WERI-Rb-1 (cell line): Measurements from ENCODE around the gene POLR3C.
A peak's percentile ranks its signal among the peaks of the same experiment; 100 is the strongest.
"Not testable (repeated sequence)": the region's sequence is repeated elsewhere in the genome, so short reads cannot be mapped to it uniquely, and the experiment has no call there.

Source experiments
- DNase-seq: peaks from one replicate; pipeline ENCODE4 v3.0.0-alpha.2; 2020
- H3K27ac ChIP-seq: fragments of 250-450 bp; sonication (Bioruptor Pico); 2 replicates; pipeline ENCODE4 v1.5.1; 2020; ENCODE audit warnings: mild to moderate bottlenecking, moderate library complexity
- H3K27me3 ChIP-seq: fragments of 250-450 bp; sonication (Bioruptor Pico); 2 replicates; pipeline ENCODE4 v1.5.1; 2021; ENCODE audit warnings: mild to moderate bottlenecking, low read depth, moderate library complexity; ENCODE audit not compliant: insufficient read depth, severe bottlenecking
- H3K36me3 ChIP-seq: fragments of 250-450 bp; sonication (Bioruptor Pico); 2 replicates; pipeline ENCODE4 v1.5.1; 2020; ENCODE audit warnings: mild to moderate bottlenecking, moderate library complexity
- H3K4me3 ChIP-seq: 2 replicates; pipeline ENCODE4 v1.5.1; 2011; ENCODE audit warnings: low read depth, mild to moderate bottlenecking, control low read depth, low read length
- H3K9me3 ChIP-seq: fragments of 250-450 bp; sonication (Bioruptor Pico); 2 replicates; pipeline ENCODE4 v1.5.1; 2021; ENCODE audit warnings: mild to moderate bottlenecking, moderate library complexity; ENCODE audit not compliant: severe bottlenecking
- CTCF ChIP-seq: IDR thresholded peaks from 2 replicates; pipeline ENCODE4 v1.5.1; 2011; ENCODE audit warnings: low read depth, mild to moderate bottlenecking, control low read depth, inconsistent platforms, low read length

The POLR3C gene

GRCh38 chr1:145822779-145823331, 1.1 kb upstream of the POLR3C start:
- not testable (repeated sequence) for H3K9me3 ChIP-seq, H3K4me3 ChIP-seq, DNase-seq, H3K27ac ChIP-seq, H3K27me3 ChIP-seq
- H3K36me3 ChIP-seq: peaks cover 34% of the 10 kb centered on the region

- H3K27me3 ChIP-seq: no peaks in the 10 kb centered on the region
- TF ChIP-seq CTCF: no peak
- H3K9me3 ChIP-seq: no peaks in the 10 kb centered on the region
- no peak for DNase-seq
- H3K27ac ChIP-seq: peak overlapping the region; percentile 93
- peaks cover 50% of the 10 kb centered on the region for H3K36me3 ChIP-seq
- peak overlapping the region; percentile 100 for H3K4me3 ChIP-seq
Observed at GRCh38 chr1:145824499-145824842, 471 bp downstream of the POLR3C start.

GRCh38 chr1:145826030-145826429, 2.0 kb downstream of the POLR3C start:
- Histone ChIP-seq H3K4me3 (no peak overlapping the region), H3K9me3 (no peaks in the 10 kb centered on the region), H3K27ac (no peak overlapping the region; the same call in 1 of the 2 replicates), H3K36me3 (peaks cover 65% of the 10 kb centered on the region), H3K27me3 (no peaks in the 10 kb centered on the region)
- TF ChIP-seq CTCF: no peak
- DNase-seq: no peak

- H3K27me3 ChIP-seq: no peaks in the 10 kb centered on the region
- H3K27ac ChIP-seq: peak overlapping the region; percentile 60
- TF ChIP-seq CTCF: no peak
- H3K9me3 ChIP-seq: no peaks in the 10 kb centered on the region
- DNase-seq: peak; percentile 62
- H3K4me3 ChIP-seq: no peak overlapping the region
- H3K36me3 ChIP-seq: peaks cover 85% of the 10 kb centered on the region
Observed at GRCh38 chr1:145827966-145828365, 4.0 kb downstream of the POLR3C start.

GRCh38 chr1:145828367-145829026, 4.5 kb downstream of the POLR3C start:
- Histone ChIP-seq H3K4me3 (no peak overlapping the region), H3K27me3 (no peaks in the 10 kb centered on the region), H3K36me3 (peaks cover 90% of the 10 kb centered on the region), H3K27ac (peak overlapping the region; percentile 60), H3K9me3 (no peaks in the 10 kb centered on the region)
- TF ChIP-seq CTCF: no peak
- DNase-seq: no peak

- not testable (repeated sequence) for H3K27ac ChIP-seq, H3K27me3 ChIP-seq, H3K4me3 ChIP-seq, DNase-seq, H3K9me3 ChIP-seq
- H3K36me3 ChIP-seq: peaks cover 98% of the 10 kb centered on the region
Observed at GRCh38 chr1:145830810-145831209, 6.8 kb downstream of the POLR3C start.

GRCh38 chr1:145837656-145838055, 13.7 kb downstream of the POLR3C start:
- H3K36me3 ChIP-seq: peaks cover 100% of the 10 kb centered on the region
- no peaks in the 10 kb centered on the region for H3K27me3 ChIP-seq
- H3K4me3 ChIP-seq: no peak overlapping the region
- H3K27ac ChIP-seq: no peak overlapping the region
- H3K9me3 ChIP-seq: no peaks in the 10 kb centered on the region
- no peak for DNase-seq
- no peak for TF ChIP-seq CTCF
